C4-2B (cell line): Measurements from ENCODE around the gene NRXN3.

ENCODE experiments used
- ZFX ChIP-seq: fragments of 450-650 bp; IDR thresholded peaks from 2 replicates; pipeline ENCODE4 v1.6.1; 2017
- TF ChIP-seq, protein P1 (sequence below): fragments of 450-650 bp; conservative IDR thresholded peaks from 2 replicates; pipeline ENCODE4 v1.5.1; 2017; ENCODE audit warnings: mild to moderate bottlenecking

DNA sequence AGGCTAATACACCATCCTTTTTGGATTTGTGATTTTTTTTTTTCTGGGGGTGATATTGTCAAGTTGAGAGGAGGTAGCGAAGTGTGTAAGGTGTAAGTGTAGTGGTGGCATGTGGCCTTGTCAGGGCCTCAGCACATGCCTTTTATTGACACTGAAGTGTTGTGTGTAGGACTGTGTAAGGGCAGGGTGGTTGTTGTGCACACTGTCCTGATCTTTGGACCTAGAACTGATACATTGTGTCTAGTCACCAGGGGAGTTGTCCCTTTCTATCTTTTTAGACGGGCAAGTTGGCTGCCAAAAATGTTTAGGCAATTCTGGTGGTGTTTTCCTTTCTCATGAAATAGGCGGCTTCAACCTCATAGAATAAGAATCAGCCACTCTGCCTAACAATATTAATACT, 244.0 kb downstream of the NRXN3 start:
- TF ChIP-seq, protein P1, sequence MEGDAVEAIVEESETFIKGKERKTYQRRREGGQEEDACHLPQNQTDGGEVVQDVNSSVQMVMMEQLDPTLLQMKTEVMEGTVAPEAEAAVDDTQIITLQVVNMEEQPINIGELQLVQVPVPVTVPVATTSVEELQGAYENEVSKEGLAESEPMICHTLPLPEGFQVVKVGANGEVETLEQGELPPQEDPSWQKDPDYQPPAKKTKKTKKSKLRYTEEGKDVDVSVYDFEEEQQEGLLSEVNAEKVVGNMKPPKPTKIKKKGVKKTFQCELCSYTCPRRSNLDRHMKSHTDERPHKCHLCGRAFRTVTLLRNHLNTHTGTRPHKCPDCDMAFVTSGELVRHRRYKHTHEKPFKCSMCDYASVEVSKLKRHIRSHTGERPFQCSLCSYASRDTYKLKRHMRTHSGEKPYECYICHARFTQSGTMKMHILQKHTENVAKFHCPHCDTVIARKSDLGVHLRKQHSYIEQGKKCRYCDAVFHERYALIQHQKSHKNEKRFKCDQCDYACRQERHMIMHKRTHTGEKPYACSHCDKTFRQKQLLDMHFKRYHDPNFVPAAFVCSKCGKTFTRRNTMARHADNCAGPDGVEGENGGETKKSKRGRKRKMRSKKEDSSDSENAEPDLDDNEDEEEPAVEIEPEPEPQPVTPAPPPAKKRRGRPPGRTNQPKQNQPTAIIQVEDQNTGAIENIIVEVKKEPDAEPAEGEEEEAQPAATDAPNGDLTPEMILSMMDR, result no peak
- no peak for TF ChIP-seq ZFX
